Lower leg skin (tissue), 4 donors: Measurements from ENCODE around the gene ZNF530. TPM values are rescaled to one million over a fixed set of nuclear protein-coding genes. Genes with fewer than 3 reads are reported as not detected.
A peak's percentile ranks its signal among the peaks of the same experiment; 100 is the strongest.

Experiments
- DNase-seq, 2 donors: peaks; one replicate each; pipeline ENCODE4 v3.0.0-alpha.2; 2019; ENCODE audit warnings: low spot score in 2 of 2
- H3K4me3 ChIP-seq: fragments of 200-600 bp; sonication (generic); 2 replicates; pipeline ENCODE4 v1.5.1; 2017; ENCODE audit warnings: mild to moderate bottlenecking, low read depth; ENCODE audit not compliant: poor library complexity, severe bottlenecking
- CTCF ChIP-seq, 3 donors: fragments of 450-650 bp; IDR thresholded peaks; one replicate each; pipeline ENCODE4 v1.5.1; 2016; ENCODE audit warnings: antibody characterized with exemption in 3 of 3, mild to moderate bottlenecking in 3 of 3, moderate library complexity in 2 of 3
- POLR2A ChIP-seq, 2 donors: fragments of 450-650 bp; IDR thresholded peaks; one replicate each; pipeline ENCODE4 v1.6.1; 2016 to 2017; ENCODE audit warnings: antibody characterized with exemption in 2 of 2, mild to moderate bottlenecking in 1 of 2, moderate library complexity in 1 of 2
- WGBS, 2 donors: methylation state at CpG; one replicate each; pipeline ENCODE4 v1.1.5; 2018; 5-methylcytosine and 5-hydroxymethylcytosine counted together
- intact Hi-C: fragments of 100-400 bp; cut with DNase I; formaldehyde crosslinking; loops from one replicate; pipeline ENCODE4 v1.15.0; 2023; ENCODE audit warnings: low total_unique reads
- total RNA-seq, 4 donors: library from RNA; depleted of rRNA; stranded (reverse); fragments of >200 nt; gene quantifications; one replicate each; pipeline ENCODE4 v1.1.0, GENCODE V29; 2016

Gene ZNF530
- total RNA-seq, 4 donors from 2014 or later: 4.8 to 16.9 (median 6.1) TPM

GRCh38 chr19:57599377-57599760 lies 316 bp upstream of the ZNF530 start:
- WGBS, 2 donors: 57% methylated on average over 8 of the region's 8 CpGs
- TF ChIP-seq CTCF (IDR thresholded peaks at IDR 0.05): no peak
- no peak for DNase-seq
- peak overlapping the region; percentile 81 for H3K4me3 ChIP-seq
- intact Hi-C loops: no loop called here

GRCh38 chr19:57606931-57607330 lies 7.2 kb downstream of the ZNF530 start:
- TF ChIP-seq POLR2A (IDR thresholded peaks at IDR 0.05) (no peak), CTCF (IDR thresholded peaks at IDR 0.05) (no peak)
- H3K4me3 ChIP-seq: no peak overlapping the region
- intact Hi-C loops: no loop called here
- 96 to 98% methylated on average over 5 of the region's 5 CpGs for WGBS, 2 donors
- DNase-seq: no peak

GRCh38 chr19:57611113-57611512 lies 11.4 kb downstream of the ZNF530 start:
- no peak overlapping the region for H3K4me3 ChIP-seq
- no peak for DNase-seq
- TF ChIP-seq CTCF (IDR thresholded peaks at IDR 0.05): no peak
- TF ChIP-seq POLR2A (IDR thresholded peaks at IDR 0.05): no peak
- 88 to 94% methylated on average over 4 of the region's 4 CpGs for WGBS, 2 donors
- intact Hi-C loops: no loop called here

- DNase-seq: peak; percentile 81 to 97
- TF ChIP-seq POLR2A (IDR thresholded peaks at IDR 0.05): no peak
- no peak for TF ChIP-seq CTCF (IDR thresholded peaks at IDR 0.05)
- WGBS, 2 donors: 3% methylated on average over 39 to 56 of the region's 64 CpGs
- peak within 1 kb of the TSS; percentile 97 for H3K4me3 ChIP-seq
- intact Hi-C loops: no loop called here
Observed at GRCh38 chr19:57613941-57614743, 14.5 kb downstream of the ZNF530 start, which contains the start of gene ZNF134. TSS of gene ZNF134 (plus strand) at chr19:57614242. CDS start at chr19:57619469, 5,227 bp downstream.

DNA sequence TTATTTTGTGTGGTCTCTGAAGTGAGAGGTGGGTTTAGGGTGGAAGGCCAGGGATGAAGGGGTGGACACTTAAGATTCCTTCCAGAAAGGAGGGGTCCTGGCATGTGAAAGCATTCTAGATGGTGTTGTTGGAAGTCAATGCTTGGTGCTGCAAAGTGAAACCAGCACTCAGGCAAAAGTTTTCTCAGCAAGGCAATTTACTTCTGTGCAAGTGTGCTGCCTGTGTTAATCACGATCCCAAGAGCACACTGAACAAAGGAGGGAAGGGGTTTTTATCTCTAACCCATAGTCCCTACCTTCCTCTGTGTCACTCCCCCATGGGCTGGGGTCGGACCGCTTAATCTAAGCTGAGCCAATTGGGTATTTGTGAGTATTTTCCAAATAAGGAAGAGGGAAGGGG lies 15.7 kb downstream of the ZNF530 start:
- H3K4me3 ChIP-seq: no peak overlapping the region
- TF ChIP-seq CTCF (IDR thresholded peaks at IDR 0.05) (no peak), POLR2A (IDR thresholded peaks at IDR 0.05) (no peak)
- DNase-seq: no peak
- intact Hi-C loops: no loop called here
- WGBS, 2 donors: 75 to 78% methylated on average over 3 of the region's 3 CpGs
